Measurements from ENCODE around the gene UCHL5. TPM values are rescaled to one million over a fixed set of nuclear protein-coding genes. Genes with fewer than 3 reads are reported as not detected.

The UCHL5 gene
- total and polyA plus RNA-seq, 2 of the 13 experiments (the other 11 are each of a cell fraction or from before 2014, with no cell fraction given) = 18.2 to 44.1 TPM

- ChIA-PET POLR2A (no interaction called here), CTCF (ENCODE audit: low intra/inter-chr PET ratio, low total read pairs) (no interaction called here)
- no peak overlapping the region for H2AFZ ChIP-seq (ENCODE audit: low read length)
- no peak overlapping the region for H3K4me3 ChIP-seq (replicated peaks in 1 of 3; ENCODE audit: insufficient read depth in 1 of 3, low read depth in 2 of 3, low read length in 3 of 3)
- intact Hi-C loops (cut with micrococcal nuclease; ENCODE audit: unreplicated experiment) = no loop called here
- FAIRE-seq = no peak
- no peaks in the 10 kb centered on the region for H3K9me3 ChIP-seq (ENCODE audit: low read length)
- H3K36me3 ChIP-seq (replicated peaks in 1 of 2; ENCODE audit: control insufficient read depth in 1 of 2, insufficient read depth in 2 of 2, low read length in 2 of 2) = peaks cover 1 to 17% of the 10 kb centered on the region in 2 experiments; a peak in 3 of 5 replicates
- H3K79me2 ChIP-seq (ENCODE audit: insufficient read depth, low read length) = peaks cover 70% of the 10 kb centered on the region
- peaks cover 23% of the 10 kb centered on the region for H3K4me1 ChIP-seq (ENCODE audit: insufficient read depth, low read length)
- ATAC-seq = no peak
- no TSS peak for BruUV-seq (replicated peaks)
- no peak overlapping the region for H3K27ac ChIP-seq (ENCODE audit: extremely low read length, insufficient read depth, low read length)
- no peak overlapping the region for H3K9ac ChIP-seq (ENCODE audit: insufficient read depth, low read depth, low read length)
- H4K20me1 ChIP-seq (ENCODE audit: insufficient read depth, low read length) = peaks cover 9% of the 10 kb centered on the region; the same call in 1 of the 2 replicates
- no peak overlapping the region for H3K4me2 ChIP-seq (ENCODE audit: low read depth, low read length)
- no peak for DNase-seq (ENCODE audit: low spot score)
- TF ChIP-seq TGIF2 (CRISPR knock-in tag; IDR thresholded peaks at IDR 0.05) = no peak
- no peak for TF ChIP-seq ZSCAN21 (CRISPR knock-in tag; IDR thresholded peaks at IDR 0.05; ENCODE audit: borderline replicate concordance)
- TF ChIP-seq ZNF343 (CRISPR knock-in tag; IDR thresholded peaks at IDR 0.05) = no peak
- TF ChIP-seq SETDB1 (CRISPR knock-in tag; IDR thresholded peaks at IDR 0.05; ENCODE audit: borderline replicate concordance) = no peak
- no peak for TF ChIP-seq JDP2 (CRISPR knock-in tag; IDR thresholded peaks at IDR 0.05; ENCODE audit: borderline replicate concordance)
- no peak for TF ChIP-seq SKI (IDR thresholded peaks at IDR 0.05; ENCODE audit: partially characterized antibody)
- TF ChIP-seq THRA (CRISPR knock-in tag; IDR thresholded peaks at IDR 0.05; ENCODE audit: borderline replicate concordance) = no peak
- TF ChIP-seq ZSCAN22 (CRISPR knock-in tag; IDR thresholded peaks at IDR 0.05) = no peak
- in situ Hi-C loops (cut with HindIII; ENCODE audit: extremely low pct_ligation_motif_present, low pct_unique_long_range_greater_than_20kb) = no loop called here
- H3K27me3 ChIP-seq (ENCODE audit: control insufficient read depth in 1 of 2, insufficient read depth in 2 of 2, low read length in 2 of 2) = no peaks in the 10 kb centered on the region
Observed at GRCh38 chr1:193065954-193066353, 6.8 kb upstream of the UCHL5 start.

Data from HepG2 (cell line).